ENCODE measurements around the gene MICU1. TPM values are rescaled to one million over a fixed set of nuclear protein-coding genes. Genes with fewer than 3 reads are reported as not detected.
"Not testable (repeated sequence)": the region's sequence is repeated elsewhere in the genome, so short reads cannot be mapped to it uniquely, and the experiment has no call there.

MICU1 gene
- total and polyA plus RNA-seq, 10 of the 15 experiments (the other 5 are each of a cell fraction or from before 2014, with no cell fraction given): 18.2 to 36.4 (median 22.2) TPM

GRCh38 chr10:72545546-72545945 lies 80.3 kb downstream of the MICU1 start:
- no peak overlapping the region for H3K4me2 ChIP-seq (ENCODE audit: control insufficient read depth, insufficient read depth)
- H3K9me3 ChIP-seq (replicated peaks; ENCODE audit: control insufficient read depth, insufficient read depth, low read length): peaks cover 7% of the 10 kb centered on the region
- POLR2A ChIA-PET: no interaction called here
- CTCF ChIA-PET: no interaction called here
- H3K9ac ChIP-seq (ENCODE audit: control insufficient read depth, insufficient read depth, low read length): no peak overlapping the region
- FAIRE-seq: no peak
- no peaks in the 10 kb centered on the region for H3K27me3 ChIP-seq (replicated peaks in 1 of 2; ENCODE audit: control insufficient read depth in 2 of 2, insufficient read depth in 2 of 2, low read length in 1 of 2)
- H2AFZ ChIP-seq (ENCODE audit: control insufficient read depth, low read depth, low read length): no peak overlapping the region
- H3K4me1 ChIP-seq (ENCODE audit: control insufficient read depth, insufficient read depth, low read length): no peaks in the 10 kb centered on the region
- H3K79me2 ChIP-seq (ENCODE audit: control insufficient read depth, insufficient read depth, low read length): no peaks in the 10 kb centered on the region
- SMC1A ChIA-PET (ENCODE audit: uncharacterized antibody, unreplicated experiment): no interaction called here
- H3K27ac ChIP-seq (ENCODE audit: control insufficient read depth, insufficient read depth): no peak overlapping the region
- RAD21 ChIA-PET (ENCODE audit: unreplicated experiment): interaction anchor here (1.1 kb wide), 1 partner anchor 22 kb away, joined by 3 read pairs; no protein-coding TSS in a partner anchor
- BruUV-seq (replicated peaks): no TSS peak
- in situ Hi-C loops (cut with MboI): no loop called here
- H4K20me1 ChIP-seq (ENCODE audit: control insufficient read depth, insufficient read depth): no peaks in the 10 kb centered on the region
- intact Hi-C loops (cut with micrococcal nuclease; ENCODE audit: unreplicated experiment): no loop called here
- TF ChIP-seq TBL1XR1 (IDR thresholded peaks at IDR 0.05; ENCODE audit: low read depth, low read length) (no peak), MXI1 (IDR thresholded peaks at IDR 0.05; ENCODE audit: low read depth, low read length) (no peak), POLR2A (IDR thresholded peaks at IDR 0.05; ENCODE audit: low read depth, low read length) (no peak), ETV6 (conservative IDR thresholded peaks at IDR 0.05 in 1 of 2, IDR thresholded peaks at IDR 0.05 in 1 of 2; ENCODE audit: borderline replicate concordance in 1 of 2, low read depth in 1 of 2) (no peak), RAD21 (IDR thresholded peaks at IDR 0.05; ENCODE audit: insufficient read depth, low read depth, low read length) (no peak), PML (IDR thresholded peaks at IDR 0.05; ENCODE audit: low read length) (no peak), HDAC2 (IDR thresholded peaks at IDR 0.05) (no peak), BHLHE40 (IDR thresholded peaks at IDR 0.05; ENCODE audit: borderline replicate concordance in 1 of 2, low read depth in 2 of 2, low read length in 1 of 2) (no peak), CHD2 (IDR thresholded peaks at IDR 0.05; ENCODE audit: borderline replicate concordance, low read depth, low read length) (no peak), MTA2 (IDR thresholded peaks at IDR 0.05; ENCODE audit: low read depth) (no peak), CHD1 (IDR thresholded peaks at IDR 0.05; ENCODE audit: low read depth, low read length) (no peak), SUZ12 (IDR thresholded peaks at IDR 0.05; ENCODE audit: unreplicated experiment) (no peak), CBFB (IDR thresholded peaks at IDR 0.05; ENCODE audit: low read depth) (no peak)
- 88% methylated on average over 1 of the region's 1 CpG for WGBS (ENCODE audit: insufficient coverage, insufficient replicate concordance, low lambda C conversion rate, missing lambda C conversion rate)
- no peak for ATAC-seq
- no peaks in the 10 kb centered on the region for H3K36me3 ChIP-seq (ENCODE audit: control insufficient read depth in 2 of 2, insufficient read depth in 2 of 2, low read length in 1 of 2)
- H3K4me3 ChIP-seq: no peak overlapping the region
- no peak for DNase-seq (ENCODE audit: low read depth, low spot score)

- H4K20me1 ChIP-seq (ENCODE audit: control insufficient read depth, insufficient read depth); H3K9me3 ChIP-seq (replicated peaks; ENCODE audit: control insufficient read depth, insufficient read depth, low read length); H3K9ac ChIP-seq (ENCODE audit: control insufficient read depth, insufficient read depth, low read length); H3K4me3 ChIP-seq; ATAC-seq; RAD21 ChIA-PET (ENCODE audit: unreplicated experiment); FAIRE-seq; BruUV-seq (replicated peaks); in situ Hi-C loops (cut with MboI); DNase-seq (ENCODE audit: low read depth, low spot score); H3K79me2 ChIP-seq (ENCODE audit: control insufficient read depth, insufficient read depth, low read length); H3K4me2 ChIP-seq (ENCODE audit: control insufficient read depth, insufficient read depth); H3K27me3 ChIP-seq (replicated peaks in 1 of 2; ENCODE audit: control insufficient read depth in 2 of 2, insufficient read depth in 2 of 2, low read length in 1 of 2); H3K27ac ChIP-seq (ENCODE audit: control insufficient read depth, insufficient read depth); CTCF ChIA-PET; intact Hi-C loops (cut with micrococcal nuclease; ENCODE audit: unreplicated experiment); POLR2A ChIA-PET; H3K36me3 ChIP-seq (ENCODE audit: control insufficient read depth in 2 of 2, insufficient read depth in 2 of 2, low read length in 1 of 2); H3K4me1 ChIP-seq (ENCODE audit: control insufficient read depth, insufficient read depth, low read length); H2AFZ ChIP-seq (ENCODE audit: control insufficient read depth, low read depth, low read length): not testable (repeated sequence)
- SMC1A ChIA-PET (ENCODE audit: uncharacterized antibody, unreplicated experiment): interaction anchor here (1.1 to 1.4 kb wide), 2 partner anchors 17 to 21 kb away, joined by 3 to 4 read pairs; no protein-coding TSS in a partner anchor
- WGBS (ENCODE audit: insufficient coverage, insufficient replicate concordance, low lambda C conversion rate, missing lambda C conversion rate): 96% methylated on average over 6 of the region's 6 CpGs
Observed at GRCh38 chr10:72543855-72544254, 82.0 kb downstream of the MICU1 start.

Data from GM12878 (cell line).